Neural progenitor cell (in vitro differentiated cells): Measurements from ENCODE around the gene MDGA2.

ENCODE experiments used
- EZH2phosphoT487 ChIP-seq: fragments of 200-600 bp; sonication (generic); IDR thresholded peaks from 2 replicates; pipeline ENCODE4 v1.6.1; 2017; ENCODE audit warnings: antibody characterized with exemption
- TF ChIP-seq, protein P1 (sequence below): fragments of 200-600 bp; sonication (generic); IDR thresholded peaks from 2 replicates; pipeline ENCODE4 v1.5.1; 2017; ENCODE audit warnings: antibody characterized with exemption, mild to moderate bottlenecking

DNA sequence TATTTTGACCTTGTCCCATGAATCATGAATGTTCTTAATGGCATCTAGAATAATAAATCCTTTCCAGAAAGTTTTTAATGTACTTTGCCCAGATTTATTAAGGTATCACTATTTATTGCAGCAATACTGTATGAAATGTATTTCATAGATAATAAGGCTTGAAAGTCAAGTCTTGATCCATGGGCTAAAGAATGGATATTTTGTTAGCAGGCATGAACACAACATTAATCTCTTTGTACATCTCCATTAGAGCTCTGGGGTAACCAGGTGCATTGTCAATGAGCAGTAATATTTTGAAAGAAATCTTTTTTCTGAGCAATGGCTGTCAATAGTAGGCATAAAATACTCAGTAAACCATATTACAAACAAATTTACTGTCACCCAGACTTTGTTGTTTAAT, 882.3 kb downstream of the MDGA2 start:
- TF ChIP-seq EZH2phosphoT487, result no peak
- TF ChIP-seq, protein P1, sequence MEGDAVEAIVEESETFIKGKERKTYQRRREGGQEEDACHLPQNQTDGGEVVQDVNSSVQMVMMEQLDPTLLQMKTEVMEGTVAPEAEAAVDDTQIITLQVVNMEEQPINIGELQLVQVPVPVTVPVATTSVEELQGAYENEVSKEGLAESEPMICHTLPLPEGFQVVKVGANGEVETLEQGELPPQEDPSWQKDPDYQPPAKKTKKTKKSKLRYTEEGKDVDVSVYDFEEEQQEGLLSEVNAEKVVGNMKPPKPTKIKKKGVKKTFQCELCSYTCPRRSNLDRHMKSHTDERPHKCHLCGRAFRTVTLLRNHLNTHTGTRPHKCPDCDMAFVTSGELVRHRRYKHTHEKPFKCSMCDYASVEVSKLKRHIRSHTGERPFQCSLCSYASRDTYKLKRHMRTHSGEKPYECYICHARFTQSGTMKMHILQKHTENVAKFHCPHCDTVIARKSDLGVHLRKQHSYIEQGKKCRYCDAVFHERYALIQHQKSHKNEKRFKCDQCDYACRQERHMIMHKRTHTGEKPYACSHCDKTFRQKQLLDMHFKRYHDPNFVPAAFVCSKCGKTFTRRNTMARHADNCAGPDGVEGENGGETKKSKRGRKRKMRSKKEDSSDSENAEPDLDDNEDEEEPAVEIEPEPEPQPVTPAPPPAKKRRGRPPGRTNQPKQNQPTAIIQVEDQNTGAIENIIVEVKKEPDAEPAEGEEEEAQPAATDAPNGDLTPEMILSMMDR, result no peak
